GM19193 (cell line): ENCODE data around the gene ALG9.

Source experiments
- POLR2A ChIP-seq: IDR thresholded peaks from 4 replicates; pipeline ENCODE4 v1.6.1; 2011; ENCODE audit not compliant: insufficient read depth, insufficient read length; ENCODE audit errors: extremely low read depth

The ALG9 gene

GRCh38 chr11:111908639-111909305 lies 37.4 kb upstream of the ALG9 start:
- no peak for TF ChIP-seq POLR2A

- no peak for TF ChIP-seq POLR2A
Measured at GRCh38 chr11:111906680-111907079, 35.3 kb upstream of the ALG9 start.

GRCh38 chr11:111905411-111905810 lies 34.0 kb upstream of the ALG9 start:
- TF ChIP-seq POLR2A, result no peak

DNA sequence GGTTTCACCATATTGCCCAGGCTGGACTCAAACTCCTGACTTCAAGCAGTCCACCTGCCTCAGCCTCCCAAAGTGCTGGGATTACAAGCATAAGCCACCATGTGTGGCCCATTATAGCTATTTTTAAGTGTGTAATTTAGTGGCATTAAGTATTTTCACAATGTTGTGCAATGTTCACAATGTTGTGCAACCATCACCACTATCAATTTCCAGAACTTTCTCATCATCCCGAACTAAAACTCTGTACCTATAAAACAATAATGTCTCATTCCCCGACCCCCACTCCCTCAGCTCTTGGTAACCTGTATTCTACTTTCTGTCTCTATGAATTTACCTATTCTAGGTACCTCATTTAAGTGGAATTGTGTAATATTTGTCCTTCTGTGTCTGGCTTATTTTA lies 15.5 kb upstream of the ALG9 start:
- TF ChIP-seq POLR2A, result no peak

GRCh38 chr11:111886032-111886431 lies 14.7 kb upstream of the ALG9 start:
- no peak for TF ChIP-seq POLR2A

DNA sequence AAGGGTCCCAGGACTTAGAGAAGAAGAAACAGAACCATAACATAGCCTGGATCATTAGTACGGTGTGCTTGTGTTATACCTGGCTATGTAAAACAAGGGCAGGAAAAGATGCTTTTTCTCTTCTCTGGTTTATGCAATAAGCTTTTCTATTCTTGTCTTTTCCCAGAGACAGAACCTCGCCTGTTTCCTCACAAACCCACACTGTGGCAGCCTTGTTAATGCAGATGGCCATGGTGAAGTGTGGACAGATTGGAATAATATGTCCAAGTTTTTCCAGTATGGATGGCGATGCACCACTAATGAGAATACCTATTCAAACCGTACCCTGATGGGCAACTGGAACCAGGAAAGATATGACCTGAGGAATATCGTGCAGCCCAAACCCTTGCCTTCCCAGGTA lies 10.8 kb upstream of the ALG9 start:
- no peak for TF ChIP-seq POLR2A

DNA sequence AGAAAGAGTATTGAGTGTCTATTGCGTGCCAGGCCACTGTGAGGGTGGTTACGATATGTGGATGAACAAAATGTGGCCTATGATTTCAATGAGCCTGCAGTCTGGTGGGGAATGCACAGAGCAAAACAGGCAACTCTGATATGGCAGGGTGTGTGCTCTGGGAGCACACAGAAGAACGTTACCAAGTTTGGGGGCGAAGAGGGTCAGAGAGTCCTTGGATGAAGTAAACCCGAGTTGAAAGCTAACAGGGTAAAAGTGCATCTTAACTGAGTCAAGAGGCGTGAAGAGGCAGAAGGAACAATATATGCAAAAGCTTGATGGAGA lies 8.2 kb upstream of the ALG9 start:
- TF ChIP-seq POLR2A, result no peak

GRCh38 chr11:111878849-111879636 lies 7.7 kb upstream of the ALG9 start, which contains the start of the genes CFAP68 and FDXACB1:
CFAP68 (plus strand) TSS chr11:111879541; CDS start chr11:111879561, 20 bp downstream.
FDXACB1 (minus strand) TSS chr11:111879165; CDS start chr11:111879132, 33 bp downstream.
- peak; percentile 75 for TF ChIP-seq POLR2A

- no peak for TF ChIP-seq POLR2A
Measured at GRCh38 chr11:111878385-111878848, 7.0 kb upstream of the ALG9 start.

- no peak for TF ChIP-seq POLR2A
Measured at GRCh38 chr11:111871693-111872161, 346 bp upstream of the ALG9 start.

- no peak for TF ChIP-seq POLR2A
Measured at GRCh38 chr11:111870522-111870885, 877 bp downstream of the ALG9 start.

DNA sequence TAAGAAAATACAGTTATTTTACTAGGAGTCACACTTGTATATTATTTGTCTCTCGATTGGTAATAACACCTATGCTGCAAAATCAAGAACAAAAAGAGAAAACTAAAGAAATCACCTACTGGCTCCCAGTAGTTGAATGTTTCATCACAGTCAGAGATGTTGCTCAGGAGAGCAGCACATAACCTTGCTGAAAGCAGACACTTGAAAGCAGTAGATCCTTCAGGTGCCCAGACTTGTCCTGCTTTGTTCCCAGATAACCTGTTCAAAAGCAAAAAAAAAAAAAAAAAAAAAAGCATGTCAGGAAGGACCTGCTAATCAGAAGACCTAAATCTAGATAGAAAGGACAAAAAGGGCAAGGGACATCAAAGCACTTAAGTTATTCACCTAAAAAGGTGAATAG lies 1.3 kb downstream of the ALG9 start:
- no peak for TF ChIP-seq POLR2A

DNA sequence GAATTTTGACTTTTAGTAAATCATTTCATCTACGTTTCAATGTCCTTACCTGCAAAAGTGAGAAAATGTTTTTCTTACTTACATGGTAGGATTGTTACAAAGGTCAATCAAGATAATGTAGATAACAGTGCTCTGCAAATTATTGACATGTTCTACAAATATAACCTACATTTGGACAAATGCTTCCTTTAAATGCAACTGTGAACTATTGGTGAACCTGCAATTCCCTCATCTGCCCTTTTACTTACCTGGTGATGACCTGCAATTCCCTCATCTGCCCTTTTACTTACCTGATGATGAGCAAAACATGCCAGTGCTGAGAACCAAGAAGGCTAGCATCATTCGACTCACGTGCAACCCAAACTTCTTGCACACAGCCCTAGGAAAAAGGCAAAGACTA lies 11.1 kb downstream of the ALG9 start:
- TF ChIP-seq POLR2A, result no peak

- no peak for TF ChIP-seq POLR2A
Measured at GRCh38 chr11:111855506-111855905, 15.9 kb downstream of the ALG9 start.

GRCh38 chr11:111852103-111852502 lies 19.3 kb downstream of the ALG9 start:
- TF ChIP-seq POLR2A, result no peak

DNA sequence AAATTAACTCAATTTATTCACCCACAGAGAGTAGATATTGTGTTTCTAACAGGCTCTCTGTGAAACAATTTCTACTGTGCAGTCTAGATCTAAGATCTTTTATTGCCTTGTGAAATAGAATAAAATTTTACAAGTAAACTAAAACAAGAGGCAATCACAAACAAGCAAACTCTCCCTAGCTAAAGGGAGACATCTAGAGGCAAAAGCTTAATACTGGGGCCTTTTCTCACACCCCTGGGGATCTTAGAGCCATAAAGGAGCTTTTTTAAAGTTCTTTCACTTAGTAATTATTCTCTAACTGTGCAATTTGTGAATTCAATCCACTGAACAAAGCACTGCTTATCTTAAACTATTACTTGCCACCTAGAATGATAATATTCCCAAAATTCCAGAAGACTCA lies 19.7 kb downstream of the ALG9 start:
- no peak for TF ChIP-seq POLR2A
